Superior temporal gyrus (tissue), 1 donor: ENCODE data around the gene SPATS2.
A peak's percentile ranks its signal among the peaks of the same experiment; 100 is the strongest.
"Not testable (repeated sequence)": the region's sequence is repeated elsewhere in the genome, so short reads cannot be mapped to it uniquely, and the experiment has no call there.

Source experiments
- DNase-seq: peaks from one replicate; pipeline ENCODE4 v3.0.0-alpha.2; 2016; ENCODE audit errors: extremely low spot score

The SPATS2 gene

DNA sequence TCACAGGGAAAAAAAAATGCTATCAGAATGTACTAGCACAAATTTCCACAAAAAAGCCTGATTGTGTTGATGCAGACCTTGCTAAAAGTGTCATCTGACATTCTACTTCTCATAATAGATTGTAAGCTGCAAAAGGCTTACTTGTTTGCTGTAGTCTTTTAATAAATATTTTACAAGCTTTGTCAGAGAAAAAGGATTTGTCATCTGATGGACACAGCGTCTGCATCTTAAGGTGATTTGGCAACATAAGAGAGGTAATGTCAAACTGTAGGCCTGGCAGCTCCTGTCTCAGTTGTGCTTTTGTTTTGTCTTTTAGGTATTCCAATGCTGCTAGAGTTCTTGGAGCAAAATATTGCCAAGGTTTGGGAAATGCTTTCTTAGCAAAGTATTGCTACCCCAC is 145.3 kb downstream of the SPATS2 start:
- DNase-seq: no peak

DNA sequence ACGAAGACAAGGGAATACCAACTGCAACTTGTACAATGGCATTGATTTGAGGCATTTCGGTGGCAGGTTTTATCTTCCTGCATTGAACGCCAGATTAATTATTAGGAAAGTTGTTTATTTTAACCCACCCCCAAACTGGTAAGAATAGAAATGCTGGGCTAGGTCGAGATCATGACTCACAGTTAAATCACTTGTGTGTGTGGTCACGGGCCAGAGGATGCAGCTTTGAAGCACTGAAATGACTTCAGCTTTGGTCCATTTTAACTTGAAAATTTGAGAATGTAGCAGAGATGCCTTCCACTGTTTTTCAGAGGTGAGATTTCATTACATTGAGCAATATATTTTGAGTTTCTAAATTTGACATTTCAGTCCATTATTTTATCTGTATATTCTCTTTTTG is 148.0 kb downstream of the SPATS2 start:
- DNase-seq: no peak

GRCh38 chr12:49518914-49519573 is 151.8 kb downstream of the SPATS2 start:
- DNase-seq: no peak

DNA sequence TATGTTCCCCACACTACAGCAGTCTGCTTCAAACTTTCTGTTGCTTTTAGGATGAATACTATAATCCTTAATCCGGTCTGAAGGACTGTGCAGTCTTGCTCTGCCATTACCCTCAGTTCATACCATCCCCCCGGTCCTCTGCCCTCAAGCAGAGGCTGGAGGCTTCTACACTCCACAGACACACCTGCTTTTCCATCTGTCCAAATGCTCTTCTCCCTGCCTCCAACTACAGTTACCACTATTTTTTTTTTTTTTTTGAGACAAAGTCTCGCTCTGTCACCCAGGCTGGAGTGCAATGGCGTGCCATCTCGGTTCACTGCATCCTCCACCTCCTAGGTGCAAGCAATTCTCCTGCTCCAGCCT is 152.3 kb downstream of the SPATS2 start:
- no peak for DNase-seq

GRCh38 chr12:49521389-49521788 is 154.1 kb downstream of the SPATS2 start:
- no peak for DNase-seq

GRCh38 chr12:49524660-49525324 is 157.5 kb downstream of the SPATS2 start:
- DNase-seq: no peak

- no peak for DNase-seq
Observed at GRCh38 chr12:49525942-49526341, 158.7 kb downstream of the SPATS2 start.

- DNase-seq: no peak
Observed at GRCh38 chr12:49527361-49528130, 160.3 kb downstream of the SPATS2 start.

- no peak for DNase-seq
Observed at GRCh38 chr12:49529414-49529813, 162.2 kb downstream of the SPATS2 start.

DNA sequence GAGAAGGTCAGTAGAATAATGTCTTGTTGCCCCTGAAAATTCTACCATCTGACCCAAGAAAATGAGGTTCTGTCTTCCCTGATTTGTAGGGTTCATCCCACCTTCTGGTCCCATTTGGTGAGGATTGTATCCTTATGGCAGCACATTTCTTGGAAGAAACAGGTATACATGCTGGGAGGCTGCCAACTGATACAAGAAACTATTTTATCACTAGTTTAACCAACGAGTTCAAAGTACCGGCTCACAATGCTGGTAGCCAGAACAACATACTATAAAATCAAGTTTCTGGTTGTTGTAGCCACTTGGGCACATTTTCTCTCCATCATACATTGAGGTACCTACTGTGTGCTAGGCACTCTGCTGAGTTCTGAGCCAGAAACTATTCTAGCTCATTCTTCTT is 164.5 kb downstream of the SPATS2 start:
- no peak for DNase-seq

DNA sequence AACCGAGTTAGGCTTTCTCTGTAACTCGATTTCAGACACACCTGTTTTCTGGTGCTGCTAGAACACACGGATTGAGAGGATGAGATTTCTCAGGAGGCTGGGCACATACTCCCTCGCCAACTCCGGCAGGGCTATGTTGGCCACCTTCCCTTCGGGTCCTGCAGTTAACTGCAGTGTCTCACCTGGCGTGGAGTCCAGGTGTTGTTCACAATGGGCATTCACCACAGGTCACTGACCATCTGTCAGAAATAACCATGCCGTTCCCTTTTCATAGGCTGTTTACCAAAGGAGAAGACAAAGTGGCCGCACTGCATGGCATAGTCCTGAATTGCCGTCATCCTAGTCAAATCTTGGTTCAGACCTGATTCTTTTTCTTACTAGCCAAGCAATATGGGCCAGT is 166.1 kb downstream of the SPATS2 start:
- no peak for DNase-seq

DNA sequence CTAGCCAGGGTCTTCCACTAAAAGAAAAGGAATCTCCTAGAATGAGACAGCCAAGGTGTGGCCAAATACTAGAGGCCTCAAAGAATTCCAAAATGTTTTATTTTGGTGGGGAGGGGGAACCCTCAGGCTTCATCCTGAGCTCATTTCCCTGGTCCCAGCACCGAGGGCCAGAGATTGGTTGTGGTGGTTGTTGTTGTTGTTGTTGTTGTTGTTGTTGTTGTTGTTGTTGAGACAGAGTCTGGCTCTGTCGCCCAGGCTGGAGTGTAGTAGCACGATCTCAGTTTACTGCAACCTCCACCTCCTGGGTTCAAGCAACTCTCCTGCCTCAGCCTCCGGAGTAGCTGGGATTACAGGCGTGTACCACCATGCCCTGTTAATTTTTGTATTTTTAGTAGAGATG is 166.9 kb downstream of the SPATS2 start:
- DNase-seq: not testable (repeated sequence)

DNA sequence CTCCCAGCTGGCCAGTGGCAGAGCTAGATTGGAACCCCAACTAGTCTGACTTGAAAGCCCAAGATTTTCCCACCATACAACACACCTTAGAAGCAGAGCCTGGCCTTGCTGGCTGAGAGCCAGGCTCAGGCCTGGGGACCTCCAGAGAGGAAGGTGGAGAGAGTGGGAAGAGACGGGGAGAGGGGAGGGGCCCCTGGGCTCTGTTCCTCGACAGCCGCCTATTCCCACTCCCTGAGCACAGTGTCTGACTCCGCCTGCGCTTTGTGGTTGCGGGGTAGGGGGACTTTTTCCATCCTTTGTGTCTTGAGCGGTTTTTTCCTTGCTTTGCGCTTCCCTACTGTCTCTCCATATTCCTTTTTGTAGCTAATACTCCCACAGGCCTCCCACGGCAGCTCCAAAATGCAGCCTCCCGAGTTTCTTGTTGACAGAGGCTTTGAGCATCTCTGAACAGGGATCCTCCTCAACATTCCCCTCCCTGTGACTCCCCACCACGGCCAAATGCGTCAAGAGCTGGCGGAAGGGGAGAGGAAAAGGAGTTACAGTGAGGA is 167.5 kb downstream of the SPATS2 start:
- no peak for DNase-seq

GRCh38 chr12:49535921-49536525 is 168.8 kb downstream of the SPATS2 start:
- no peak for DNase-seq

DNA sequence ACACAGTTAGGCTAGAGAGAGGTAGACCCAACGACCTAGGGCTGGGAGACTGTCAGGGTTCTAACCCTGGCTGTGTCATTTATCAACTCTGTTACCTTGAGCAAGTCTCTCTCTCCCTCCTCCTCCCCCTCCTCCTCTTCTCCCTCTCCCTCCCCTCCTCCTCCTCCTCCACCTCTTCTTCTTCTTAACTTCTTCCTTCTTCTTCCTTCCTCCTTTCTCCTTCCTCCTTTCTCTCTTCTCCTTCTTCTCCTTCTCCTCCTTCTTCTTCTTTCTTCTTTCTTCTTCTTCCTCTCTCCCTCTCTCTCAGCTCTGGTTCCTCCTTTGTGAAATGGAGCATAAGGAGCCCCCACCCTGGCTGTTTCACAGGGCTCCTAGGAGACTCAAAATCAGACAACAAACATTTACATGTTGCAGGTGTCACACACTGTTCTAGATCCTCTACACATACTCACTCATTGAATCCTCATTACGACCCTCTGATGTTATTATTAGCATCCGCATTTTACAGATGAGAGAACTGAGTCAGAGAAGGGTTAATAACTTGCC is 169.3 kb downstream of the SPATS2 start:
- no peak for DNase-seq

DNA sequence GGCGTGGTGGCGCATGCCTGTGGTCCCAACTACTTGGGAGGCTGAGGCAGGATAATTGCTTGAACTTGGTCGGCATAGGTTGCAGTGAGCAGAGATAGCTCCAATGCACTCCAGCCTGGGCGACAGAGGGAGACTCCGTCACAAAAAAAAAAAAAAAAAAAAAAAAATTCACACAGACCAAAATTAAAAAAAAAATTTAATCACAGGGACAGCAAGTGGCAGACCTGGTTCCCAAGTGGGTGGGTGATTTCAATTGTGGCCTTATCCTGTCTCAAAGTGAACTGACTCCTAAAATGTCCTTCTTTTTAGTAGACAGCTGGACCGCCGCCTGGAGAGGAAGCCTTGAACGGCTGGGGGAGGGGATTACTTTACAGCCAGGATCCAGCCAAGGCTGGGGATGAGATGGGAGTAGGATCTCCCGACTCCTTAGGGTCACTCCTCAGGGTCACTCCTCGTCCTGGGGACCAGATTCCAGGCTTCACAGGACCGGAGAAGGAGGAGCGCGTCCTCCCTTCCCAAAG is 170.0 kb downstream of the SPATS2 start:
- DNase-seq: no peak

DNA sequence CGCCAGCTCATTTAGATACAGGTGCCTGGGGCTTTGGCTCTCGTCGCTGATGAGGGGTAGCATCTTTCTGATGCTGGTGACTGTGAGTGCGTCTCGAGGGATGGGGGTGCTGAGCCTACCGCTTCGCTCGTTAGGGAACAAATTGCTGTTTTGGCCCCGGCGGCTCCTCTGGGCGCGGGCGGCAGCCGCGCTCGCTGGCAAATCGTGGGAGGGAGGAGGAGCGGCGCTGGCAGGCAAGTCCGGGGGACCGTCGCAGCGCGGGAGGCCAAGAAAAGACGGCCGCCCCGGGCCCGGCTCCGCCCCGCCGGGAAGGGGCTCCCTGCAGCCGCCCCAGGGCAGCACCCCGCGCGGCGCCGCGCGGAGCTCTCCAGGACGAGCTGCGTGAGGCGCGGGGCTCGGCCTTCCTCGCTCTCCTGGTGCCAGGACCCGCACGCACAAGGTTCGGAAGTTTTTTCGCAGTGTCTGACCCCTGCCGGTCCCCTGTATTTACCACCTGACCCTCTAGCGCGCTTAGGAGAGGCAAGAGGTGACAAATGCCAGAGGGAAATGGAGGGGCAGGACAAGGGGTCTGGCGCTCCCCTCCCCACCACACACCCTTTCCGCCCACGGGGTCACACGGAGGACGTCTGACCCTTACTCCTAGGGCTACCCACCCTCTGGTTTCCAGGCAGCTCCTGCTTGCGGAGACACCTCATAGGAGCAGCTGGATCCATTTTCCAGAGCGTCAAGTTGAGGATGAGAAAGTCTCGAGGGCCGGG is 170.7 kb downstream of the SPATS2 start:
- no peak for DNase-seq

DNA sequence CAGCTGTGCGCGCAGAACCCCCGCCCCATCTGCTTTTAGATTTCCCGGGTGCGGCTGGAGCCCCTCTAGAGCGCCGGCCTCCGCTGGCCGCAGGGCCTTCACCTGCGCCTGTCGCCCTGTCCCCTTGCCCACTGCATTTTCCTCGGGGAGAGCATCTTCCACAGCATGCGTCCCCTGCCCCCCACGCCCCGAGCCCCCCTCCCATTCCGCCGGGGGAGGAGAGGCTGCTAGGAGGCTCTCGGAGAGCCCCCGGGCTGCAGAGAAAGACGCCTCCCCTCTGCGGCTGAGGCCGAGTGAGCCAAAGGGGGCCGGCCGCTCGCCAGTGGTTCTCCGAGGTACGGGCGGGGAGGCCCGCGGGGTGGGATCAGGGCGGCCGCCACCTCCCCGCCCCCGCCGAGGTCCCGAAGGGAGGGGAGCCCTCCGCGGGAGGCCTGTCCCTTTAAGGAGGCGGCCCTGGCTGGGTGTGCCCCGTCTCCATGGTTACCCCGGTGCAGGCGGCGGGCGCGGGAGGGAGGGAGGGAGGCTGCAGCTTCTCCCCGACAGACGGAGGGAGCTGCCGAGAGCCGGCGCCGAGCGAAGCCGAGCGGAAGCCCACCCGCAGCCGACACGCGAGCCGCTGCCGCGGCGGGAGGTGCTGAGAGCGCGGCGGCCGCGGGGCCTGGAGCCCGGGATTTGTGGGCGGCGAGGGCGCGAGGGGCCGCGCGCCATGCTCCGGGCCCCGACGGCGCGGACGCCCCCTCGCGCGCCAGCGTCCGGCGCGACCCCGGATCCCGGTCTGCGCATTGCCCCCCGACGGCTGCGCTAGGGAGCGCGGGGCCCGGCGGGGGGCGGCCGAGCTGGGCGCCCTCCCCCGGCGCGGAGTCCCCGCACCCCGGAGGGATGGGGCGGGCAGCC is 171.5 kb downstream of the SPATS2 start, which contains the start of gene KCNH3:
KCNH3 (plus strand) TSS at position 521 of the 894 bp plus-strand sequence. CDS start 387 bp downstream, outside the sequence.
- peak; percentile 51 for DNase-seq

- DNase-seq: no peak
Observed at GRCh38 chr12:49539406-49540228, 172.4 kb downstream of the SPATS2 start.
